ENCODE measurements around the gene ACAP1.

The ACAP1 gene

GRCh38 chr17:7394452-7395191 is 58.3 kb downstream of the ACAP1 start, which contains the start of gene PLSCR3:
Gene PLSCR3, minus strand, starts transcription at chr17:7394525. Its CDS starts 415 bp downstream, at chr17:7394110.
- Mint-ChIP-seq H3K4me3 (peak within 1 kb of the TSS; percentile 93), H3K27me3 (no peaks in the 10 kb centered on the region)

GRCh38 chr17:7396147-7396546 is 59.8 kb downstream of the ACAP1 start:
- Mint-ChIP-seq H3K9me3 (ENCODE audit: low read depth) (no peaks in the 10 kb centered on the region), H3K27me3 (no peaks in the 10 kb centered on the region), H3K4me3 (peak overlapping the region; percentile 52), H3K4me1 (ENCODE audit: low read depth) (peaks cover 21% of the 10 kb centered on the region), H3K36me3 (no peaks in the 10 kb centered on the region), H3K27ac (peak overlapping the region; percentile 50)

More at GRCh38 chr17:7394452-7395191, 58.3 kb downstream of the ACAP1 start, which contains the start of gene PLSCR3:
- peaks cover 26% of the 10 kb centered on the region for H3K4me1 Mint-ChIP-seq (ENCODE audit: low read depth)
- peak within 1 kb of the TSS; percentile 95 for H3K27ac Mint-ChIP-seq
- no peaks in the 10 kb centered on the region for H3K36me3 Mint-ChIP-seq
- no peaks in the 10 kb centered on the region for H3K9me3 Mint-ChIP-seq (ENCODE audit: low read depth)

GRCh38 chr17:7398612-7399011 is 62.3 kb downstream of the ACAP1 start:
- no peak overlapping the region for H3K27ac Mint-ChIP-seq

More at GRCh38 chr17:7398612-7399011, 62.3 kb downstream of the ACAP1 start:
- peaks cover 2% of the 10 kb centered on the region for H3K36me3 Mint-ChIP-seq
- no peaks in the 10 kb centered on the region for H3K9me3 Mint-ChIP-seq (ENCODE audit: low read depth)
- H3K4me1 Mint-ChIP-seq (ENCODE audit: low read depth) = peaks cover 16% of the 10 kb centered on the region
- H3K4me3 Mint-ChIP-seq = no peak overlapping the region
- H3K27me3 Mint-ChIP-seq = no peaks in the 10 kb centered on the region

All from activated naive CD8-positive, alpha-beta T cell (primary cell).